Hippocampal formation (tissue), 2 donors: ENCODE data around the gene SULT1C4.
"Not testable (repeated sequence)": the region's sequence is repeated elsewhere in the genome, so short reads cannot be mapped to it uniquely, and the experiment has no call there.

Experiments used
- DNase-seq, 2 donors: peaks; one replicate each; lab custom pipeline; 2025; lab: John Stamatoyannopoulos, UW

The SULT1C4 gene

GRCh38 chr2:108377815-108378630, at the start of gene SULT1C4:
Gene SULT1C4 (plus strand): TSS chr2:108377954. CDS start chr2:108378338, 384 bp downstream.
- DNase-seq: peak in 1 of 2 donors; percentile 15

DNA sequence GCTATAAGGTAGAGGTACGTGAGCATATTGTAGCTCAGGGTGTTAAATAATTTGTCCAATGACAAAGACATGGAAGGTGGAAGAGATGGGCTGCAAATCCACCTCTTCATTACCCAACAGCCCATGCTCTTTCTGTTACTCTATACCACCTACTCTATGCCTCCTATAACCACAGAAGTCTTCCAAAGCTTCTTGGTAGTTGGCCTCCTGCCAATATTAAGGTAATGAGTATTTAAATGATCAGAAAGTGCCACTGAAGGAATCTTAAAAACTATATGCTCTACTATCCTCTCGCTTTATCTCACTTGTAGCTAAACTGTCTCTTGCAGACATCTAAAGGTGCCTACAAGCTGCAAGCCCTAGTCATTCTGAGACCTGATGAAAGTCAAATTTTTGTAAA, 48.0 kb upstream of the SULT1C4 start:
- no peak for DNase-seq

GRCh38 chr2:108330979-108331378, 46.8 kb upstream of the SULT1C4 start:
- DNase-seq: no peak

- no peak for DNase-seq
Measured at GRCh38 chr2:108345951-108346350, 31.8 kb upstream of the SULT1C4 start.

DNA sequence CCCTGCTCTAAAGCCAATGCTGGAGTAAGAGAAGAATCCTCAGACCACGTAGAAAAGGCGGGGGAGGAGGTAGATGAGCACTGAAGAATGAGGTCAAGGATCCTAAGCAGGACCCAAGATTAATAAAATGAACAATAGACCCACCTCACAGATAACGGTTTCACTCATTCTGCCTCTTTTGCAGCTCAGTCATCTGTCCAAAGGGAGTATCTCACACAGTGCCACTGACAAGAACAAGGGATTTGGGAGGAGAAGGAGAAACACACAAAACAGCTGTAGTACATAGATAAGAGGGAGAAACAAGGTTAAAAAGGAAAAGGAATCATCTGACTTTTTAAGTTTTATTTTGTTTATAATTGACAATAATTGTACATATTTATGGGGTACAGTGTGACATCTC, 30.9 kb upstream of the SULT1C4 start:
- no peak for DNase-seq

DNA sequence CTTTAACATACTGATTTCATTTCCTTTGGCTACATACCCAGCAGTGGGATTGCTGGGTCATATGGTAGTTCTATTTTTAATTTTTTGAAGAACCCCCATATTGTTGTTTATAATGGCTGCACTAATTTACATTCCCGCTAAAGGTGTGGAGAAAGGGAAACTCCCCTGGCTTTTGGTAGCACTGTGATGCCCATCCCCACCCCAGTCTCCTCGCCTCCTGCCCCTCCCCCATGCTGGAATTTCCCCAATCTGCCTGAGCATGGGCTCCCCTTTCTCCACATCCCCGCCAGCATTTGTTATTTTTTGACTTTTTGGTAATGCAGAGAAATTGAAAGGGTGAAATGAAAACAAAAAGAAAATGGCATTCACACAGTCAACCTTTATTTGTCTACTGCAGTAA, 30.0 kb upstream of the SULT1C4 start:
- no peak for DNase-seq

- DNase-seq: no peak
Measured at GRCh38 chr2:108348816-108349570, 28.8 kb upstream of the SULT1C4 start.

DNA sequence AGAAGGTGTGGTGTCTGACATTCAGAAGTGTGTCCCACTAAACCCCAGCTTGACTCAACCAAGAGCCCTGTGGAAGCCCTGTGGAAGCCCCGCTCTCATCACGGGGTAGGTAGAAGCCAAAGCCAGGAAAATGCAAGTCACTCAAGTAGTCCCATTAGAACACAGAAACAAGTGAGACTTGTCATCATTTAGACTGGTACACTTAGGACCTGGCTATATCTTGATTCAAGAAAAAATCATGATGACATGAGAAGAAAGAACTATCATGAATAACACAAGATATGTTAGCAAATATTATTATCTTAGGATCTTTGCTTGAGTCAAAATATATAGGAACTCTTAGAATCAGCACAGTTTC, 28.2 kb upstream of the SULT1C4 start:
- DNase-seq: no peak

- DNase-seq: no peak
Measured at GRCh38 chr2:108351889-108352288, 25.9 kb upstream of the SULT1C4 start.

DNA sequence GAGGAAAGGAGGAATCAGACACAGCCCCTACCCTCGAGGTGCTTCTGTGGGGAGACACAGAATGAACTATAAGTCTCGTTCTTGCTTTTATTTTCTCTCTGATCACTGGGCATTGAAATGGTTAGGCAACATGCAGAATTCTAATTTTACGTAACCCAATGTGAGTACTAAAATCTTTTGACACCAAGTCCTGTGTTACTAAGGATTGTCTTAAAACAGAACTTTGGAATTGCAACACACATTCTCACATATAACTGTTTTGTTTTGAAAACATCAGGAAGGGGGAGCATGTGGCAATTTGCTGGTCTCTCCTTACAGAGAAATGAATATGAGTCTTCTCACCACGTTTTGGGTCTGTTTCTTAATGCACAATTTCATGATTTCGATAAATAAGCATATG, 23.6 kb upstream of the SULT1C4 start:
- DNase-seq: no peak

DNA sequence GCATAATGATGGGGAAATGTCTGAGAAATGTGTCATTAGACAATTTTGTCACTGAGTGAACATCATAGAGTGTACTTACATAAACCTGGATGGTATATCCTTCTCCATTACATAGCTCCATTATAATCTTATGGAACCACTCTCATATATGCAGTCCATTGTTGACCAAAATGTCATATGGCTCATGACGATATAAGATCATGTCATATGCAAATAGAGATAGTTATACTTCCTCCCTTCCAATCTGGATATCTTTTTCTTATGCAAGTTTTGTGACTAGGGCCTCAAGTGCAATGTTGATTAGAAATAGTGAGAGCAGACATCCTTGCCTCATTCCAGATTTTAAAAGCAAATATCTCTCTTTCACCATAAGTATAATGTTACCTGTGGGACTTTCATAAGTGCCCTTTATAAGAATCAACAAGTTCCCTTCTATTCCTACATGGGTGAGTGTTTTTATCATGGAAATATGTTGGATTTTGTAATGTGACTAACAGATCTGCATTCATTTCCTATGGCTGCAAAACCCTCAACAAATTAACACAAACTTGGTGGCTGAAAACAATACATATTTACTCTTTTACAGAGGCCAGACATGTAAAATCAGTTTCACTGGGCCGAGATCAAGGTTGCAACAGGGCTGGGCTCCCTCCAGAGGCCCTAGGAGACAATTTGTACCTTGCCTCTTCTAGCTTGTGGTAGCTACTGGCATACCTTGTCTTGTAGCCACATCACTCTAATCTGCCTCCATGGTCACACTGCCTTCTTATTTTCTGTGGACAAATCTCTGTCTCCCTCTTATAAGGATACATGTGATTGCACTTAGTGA, 21.6 kb upstream of the SULT1C4 start:
- DNase-seq: no peak

DNA sequence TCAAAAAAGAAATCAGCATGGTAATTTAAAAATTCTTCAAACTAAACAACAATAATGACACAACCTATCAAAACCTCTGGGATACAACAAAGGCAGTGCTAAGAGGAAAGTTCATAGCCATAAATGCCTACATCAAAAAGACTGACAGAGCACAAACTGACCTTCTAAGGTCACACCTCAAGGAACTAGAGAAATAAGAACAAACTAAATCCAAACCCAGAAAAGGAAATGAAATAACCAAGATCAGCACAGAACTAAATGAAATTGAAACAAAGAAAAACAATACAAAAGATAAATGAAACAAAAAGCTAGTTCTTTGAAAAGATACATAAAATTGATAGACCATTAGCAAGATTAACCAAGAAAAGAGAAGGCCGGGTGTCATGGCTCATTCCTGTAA, 18.4 kb upstream of the SULT1C4 start:
- not testable (repeated sequence) for DNase-seq

DNA sequence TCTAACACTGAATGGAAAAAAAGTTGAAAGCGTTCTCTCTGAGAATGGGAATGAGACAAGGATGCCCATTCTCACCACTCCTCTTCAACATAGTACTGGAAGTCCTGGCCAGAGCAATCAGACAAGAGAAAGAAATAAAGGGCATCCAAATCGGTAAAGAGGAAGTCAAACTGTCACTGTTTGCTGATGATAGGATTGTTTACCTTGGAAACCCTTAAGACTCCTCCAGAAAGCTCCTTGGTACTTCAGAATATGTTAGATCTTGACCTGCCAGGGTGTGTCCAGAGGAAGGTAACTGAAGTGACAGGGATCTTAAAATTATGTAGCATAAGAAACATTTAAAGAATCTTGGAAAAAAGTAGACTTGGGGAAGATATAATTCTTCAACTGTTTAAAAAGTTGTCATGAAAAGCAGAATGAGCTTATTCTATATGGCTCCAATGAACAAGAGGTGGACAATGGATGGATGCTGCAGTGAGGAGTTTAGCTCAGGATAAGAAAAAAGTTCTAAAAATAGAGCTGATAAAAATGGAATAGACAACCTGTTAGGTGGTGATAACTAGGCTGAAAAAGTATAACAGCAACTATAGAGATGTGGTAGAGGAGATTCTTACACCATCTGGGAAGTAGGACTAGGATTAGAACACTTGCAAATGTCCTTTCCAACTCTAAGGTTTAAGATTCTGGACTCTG, 16.8 kb upstream of the SULT1C4 start:
- DNase-seq: no peak

GRCh38 chr2:108363024-108363907, 14.5 kb upstream of the SULT1C4 start:
- no peak for DNase-seq

DNA sequence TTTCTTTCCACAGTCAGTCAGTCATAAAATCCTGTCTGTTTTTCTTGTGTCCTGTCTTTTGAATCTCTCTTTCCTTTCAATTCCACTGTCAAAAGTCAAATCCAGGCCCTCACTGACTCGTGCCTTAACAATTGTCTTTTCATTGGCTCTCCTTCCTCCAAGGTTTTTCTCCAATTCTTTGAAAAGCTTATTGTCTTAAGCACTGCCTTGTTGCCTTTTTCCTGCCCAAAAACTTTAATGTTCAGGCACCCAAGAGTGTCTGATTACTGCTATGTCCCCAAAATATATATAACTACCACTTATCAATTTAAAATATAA, 13.9 kb upstream of the SULT1C4 start:
- no peak for DNase-seq

GRCh38 chr2:108364676-108365297, 13.0 kb upstream of the SULT1C4 start:
- no peak for DNase-seq

GRCh38 chr2:108365656-108366055, 12.1 kb upstream of the SULT1C4 start:
- DNase-seq: no peak

DNA sequence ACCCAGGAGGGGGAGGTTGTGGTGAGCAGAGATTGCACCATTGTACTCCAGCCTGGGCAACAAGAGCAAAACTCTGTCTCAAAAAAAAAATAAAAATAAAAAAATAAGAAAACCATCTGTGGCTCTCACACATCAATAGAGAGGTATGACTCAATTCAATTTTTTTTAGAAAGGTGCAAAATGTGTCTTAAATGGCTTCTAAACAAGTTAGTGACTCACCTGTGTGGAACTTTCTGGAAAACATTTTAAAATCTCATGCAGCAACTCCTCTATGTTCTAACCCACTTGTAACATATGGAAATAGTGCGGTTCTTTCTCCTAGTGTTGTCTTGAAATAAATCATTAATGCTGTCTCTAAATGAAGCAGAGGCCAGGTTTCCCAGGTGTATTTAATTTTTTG, 10.7 kb upstream of the SULT1C4 start:
- DNase-seq: no peak

DNA sequence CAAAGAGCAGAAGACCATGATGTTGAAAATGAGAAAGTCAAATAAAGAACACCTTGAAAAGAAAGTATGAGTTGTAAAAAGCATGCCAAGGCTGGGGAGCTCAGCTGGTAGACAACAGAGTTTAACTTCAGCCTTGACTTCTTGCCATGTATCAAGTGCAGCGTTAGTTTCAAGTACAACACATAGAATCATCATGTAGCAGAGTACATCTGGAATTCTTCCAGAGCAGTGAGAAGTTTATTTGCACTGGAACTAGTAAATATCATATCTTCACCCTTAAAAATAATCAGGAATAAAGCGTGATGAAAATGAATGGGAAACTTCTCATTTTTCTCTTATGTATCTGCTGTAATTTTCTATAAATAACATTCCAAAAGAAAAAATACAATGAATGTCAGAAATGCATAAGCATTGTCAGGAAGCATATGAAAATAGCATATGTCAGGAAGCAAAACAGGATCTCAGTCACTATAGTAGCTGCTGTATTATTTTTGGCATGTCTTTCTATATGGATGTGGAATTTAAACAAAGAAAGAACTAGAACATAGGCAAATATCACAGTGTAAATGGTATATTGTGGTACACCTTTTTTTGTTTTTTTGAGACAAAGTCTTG, 10.1 kb upstream of the SULT1C4 start:
- DNase-seq: no peak

GRCh38 chr2:108369153-108369552, 8.6 kb upstream of the SULT1C4 start:
- no peak for DNase-seq
